Stimulated activated naive CD8-positive, alpha-beta T cell treated with anti-CD3 and anti-CD28 coated beads, Interleukin-15, Interleukin-2, amounts not matched to agents 100 ng/mL and 50 ng/mL, for 24 hours (primary cell): ENCODE data around the gene FLG2.
"Not testable (repeated sequence)": the region's sequence is repeated elsewhere in the genome, so short reads cannot be mapped to it uniquely, and the experiment has no call there.

Experiments
- H3K27ac Mint-ChIP-seq: one replicate; pipeline ENCODE4 v1.8.0; 2021; ENCODE audit warnings: mild to moderate bottlenecking, mixed read lengths
- H3K27me3 Mint-ChIP-seq: one replicate; pipeline ENCODE4 v1.8.0; 2021; ENCODE audit warnings: mixed read lengths
- H3K36me3 Mint-ChIP-seq: one replicate; pipeline ENCODE4 v1.8.0; 2021; ENCODE audit warnings: low read depth, mixed read lengths
- H3K4me1 Mint-ChIP-seq: one replicate; pipeline ENCODE4 v1.8.0; 2021; ENCODE audit warnings: low read depth, mixed read lengths
- H3K4me3 Mint-ChIP-seq: one replicate; pipeline ENCODE4 v1.8.0; 2021; ENCODE audit warnings: mild to moderate bottlenecking, mixed read lengths
- H3K9me3 Mint-ChIP-seq: one replicate; pipeline ENCODE4 v1.8.0; 2021; ENCODE audit warnings: mixed read lengths

The FLG2 gene

DNA sequence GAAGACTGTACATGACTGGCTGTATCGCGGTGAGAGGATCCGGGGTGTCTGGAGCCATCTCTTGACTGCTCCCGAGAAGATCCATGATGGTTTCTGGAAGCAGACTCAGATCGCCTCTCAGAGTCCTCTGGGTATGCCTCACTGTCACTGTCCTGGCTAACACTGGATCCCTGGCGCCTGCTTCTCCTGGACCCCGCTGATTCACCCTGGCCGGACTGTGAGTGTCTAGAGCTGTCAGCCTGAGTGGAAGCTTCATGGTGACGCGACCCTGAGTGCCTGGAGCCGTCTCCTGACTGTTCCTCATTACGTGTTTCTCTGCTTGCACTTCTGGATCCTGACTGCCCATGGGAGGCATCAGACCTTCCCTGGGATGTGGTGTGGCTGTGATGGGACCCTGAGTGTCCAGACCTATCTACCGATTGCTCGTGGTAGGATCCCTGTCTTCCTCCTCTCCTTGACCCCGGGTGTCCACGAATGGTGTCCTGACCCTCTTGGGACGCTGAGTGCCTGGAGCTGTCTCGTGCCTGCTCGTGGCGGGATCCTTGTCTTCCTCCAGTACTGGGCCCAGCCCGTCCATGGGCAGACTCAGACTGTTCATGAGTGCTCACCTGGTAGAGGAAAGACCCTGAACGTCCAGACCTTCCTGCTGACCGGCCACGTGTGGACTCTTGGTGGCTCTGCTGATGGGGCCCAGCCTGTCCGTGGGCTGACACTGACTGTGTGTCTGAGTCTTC lies 56.5 kb downstream of the FLG2 start:
- H3K27me3 Mint-ChIP-seq, H3K36me3 Mint-ChIP-seq, H3K4me3 Mint-ChIP-seq, H3K27ac Mint-ChIP-seq, H3K9me3 Mint-ChIP-seq, H3K4me1 Mint-ChIP-seq: not testable (repeated sequence)
